Vagina (tissue), 2 donors: ENCODE measurements around the gene TSSK6.

Experiments
- POLR2A ChIP-seq, 2 donors: fragments of 450-650 bp; IDR thresholded peaks; one replicate each; pipeline ENCODE4 v1.6.1; 2017; ENCODE audit warnings: antibody characterized with exemption in 2 of 2, mild to moderate bottlenecking in 2 of 2, moderate library complexity in 2 of 2
- TF ChIP-seq, protein P1 (sequence below), 3 experiments: fragments of 450-650 bp in 2 of 3; fragments of 200-600 bp in 1 of 3; sonication (generic) in 1 of 3; IDR thresholded peaks; one replicate each; pipeline ENCODE4 v1.5.1; 2017 to 2019; ENCODE audit warnings: antibody characterized with exemption in 3 of 3, mild to moderate bottlenecking in 2 of 3, moderate library complexity in 2 of 3

DNA sequence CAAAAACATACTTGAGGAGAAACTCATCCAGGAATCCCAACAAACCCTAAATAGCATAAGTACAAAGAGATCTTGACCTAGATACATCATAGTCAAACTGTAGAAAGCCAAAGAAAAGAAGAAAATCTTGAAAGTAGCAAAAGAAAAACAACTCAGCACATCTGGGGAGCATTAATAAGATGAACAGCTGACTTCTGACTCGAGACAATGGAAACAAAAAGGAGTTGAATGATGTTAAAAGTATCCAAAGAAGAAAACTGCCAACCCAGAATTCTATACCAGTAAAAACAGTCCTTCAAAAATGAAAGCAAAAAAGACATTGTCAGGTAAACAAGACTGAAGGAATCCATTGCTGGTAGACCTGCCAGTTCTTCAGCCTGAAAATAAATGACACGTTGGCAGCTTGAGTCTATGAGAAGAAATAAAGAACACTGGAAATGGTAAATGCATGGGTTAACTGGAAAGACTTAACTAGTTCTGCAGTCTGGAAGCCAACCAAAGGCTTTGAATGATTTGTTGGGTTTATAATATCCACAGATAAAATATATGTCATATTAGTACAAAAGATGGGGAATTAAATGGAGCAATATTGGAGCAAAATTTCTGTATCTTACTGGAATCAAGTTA is 46.8 kb downstream of the TSSK6 start:
- no peak for TF ChIP-seq POLR2A (IDR thresholded peaks at IDR 0.05)
- TF ChIP-seq, protein P1, sequence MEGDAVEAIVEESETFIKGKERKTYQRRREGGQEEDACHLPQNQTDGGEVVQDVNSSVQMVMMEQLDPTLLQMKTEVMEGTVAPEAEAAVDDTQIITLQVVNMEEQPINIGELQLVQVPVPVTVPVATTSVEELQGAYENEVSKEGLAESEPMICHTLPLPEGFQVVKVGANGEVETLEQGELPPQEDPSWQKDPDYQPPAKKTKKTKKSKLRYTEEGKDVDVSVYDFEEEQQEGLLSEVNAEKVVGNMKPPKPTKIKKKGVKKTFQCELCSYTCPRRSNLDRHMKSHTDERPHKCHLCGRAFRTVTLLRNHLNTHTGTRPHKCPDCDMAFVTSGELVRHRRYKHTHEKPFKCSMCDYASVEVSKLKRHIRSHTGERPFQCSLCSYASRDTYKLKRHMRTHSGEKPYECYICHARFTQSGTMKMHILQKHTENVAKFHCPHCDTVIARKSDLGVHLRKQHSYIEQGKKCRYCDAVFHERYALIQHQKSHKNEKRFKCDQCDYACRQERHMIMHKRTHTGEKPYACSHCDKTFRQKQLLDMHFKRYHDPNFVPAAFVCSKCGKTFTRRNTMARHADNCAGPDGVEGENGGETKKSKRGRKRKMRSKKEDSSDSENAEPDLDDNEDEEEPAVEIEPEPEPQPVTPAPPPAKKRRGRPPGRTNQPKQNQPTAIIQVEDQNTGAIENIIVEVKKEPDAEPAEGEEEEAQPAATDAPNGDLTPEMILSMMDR (IDR thresholded peaks at IDR 0.05): no peak
